ENCODE measurements around the gene SMARCAD1.
"Not testable (repeated sequence)": the region's sequence is repeated elsewhere in the genome, so short reads cannot be mapped to it uniquely, and the experiment has no call there.

Gene SMARCAD1

DNA sequence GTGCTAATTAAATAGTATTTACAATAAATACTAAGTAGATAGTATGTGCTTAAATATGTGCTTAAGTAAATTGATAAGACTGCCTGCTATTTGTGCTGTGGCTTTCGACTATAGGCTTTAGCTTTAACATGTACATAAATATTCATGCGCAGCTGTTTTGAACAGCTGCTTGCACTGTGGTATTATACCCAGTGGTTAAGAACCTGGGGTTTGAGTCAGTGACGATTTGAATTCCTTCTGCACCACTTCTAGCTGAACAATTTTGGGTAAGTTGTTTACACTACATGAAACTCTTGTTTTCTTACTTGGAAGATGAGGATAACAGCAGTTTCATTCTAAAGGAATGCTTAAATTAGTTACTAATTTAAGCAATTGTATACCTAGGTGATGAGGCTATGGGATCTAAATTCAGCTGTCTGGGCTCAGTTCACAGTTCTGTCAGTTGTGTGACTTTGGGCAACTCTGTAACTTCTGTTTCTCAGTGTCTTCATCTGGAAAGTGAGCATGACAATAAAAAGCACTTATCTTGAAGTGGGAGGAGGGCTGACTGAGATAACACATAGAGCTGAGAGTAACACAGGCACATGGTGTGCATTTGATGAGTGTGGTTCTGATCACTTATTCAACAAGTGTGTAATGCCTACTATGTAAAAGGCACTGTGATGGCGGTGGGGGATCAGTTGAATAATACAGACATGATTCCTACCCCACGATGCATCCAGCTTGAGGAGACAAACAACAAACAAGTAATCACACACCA lies 98.0 kb downstream of the SMARCAD1 start:
- no peak for DNase-seq (ENCODE audit: low read depth)
- no peak overlapping the region for H3K4me3 ChIP-seq (ENCODE audit: low read depth, low read length)
- TF ChIP-seq, protein P1, sequence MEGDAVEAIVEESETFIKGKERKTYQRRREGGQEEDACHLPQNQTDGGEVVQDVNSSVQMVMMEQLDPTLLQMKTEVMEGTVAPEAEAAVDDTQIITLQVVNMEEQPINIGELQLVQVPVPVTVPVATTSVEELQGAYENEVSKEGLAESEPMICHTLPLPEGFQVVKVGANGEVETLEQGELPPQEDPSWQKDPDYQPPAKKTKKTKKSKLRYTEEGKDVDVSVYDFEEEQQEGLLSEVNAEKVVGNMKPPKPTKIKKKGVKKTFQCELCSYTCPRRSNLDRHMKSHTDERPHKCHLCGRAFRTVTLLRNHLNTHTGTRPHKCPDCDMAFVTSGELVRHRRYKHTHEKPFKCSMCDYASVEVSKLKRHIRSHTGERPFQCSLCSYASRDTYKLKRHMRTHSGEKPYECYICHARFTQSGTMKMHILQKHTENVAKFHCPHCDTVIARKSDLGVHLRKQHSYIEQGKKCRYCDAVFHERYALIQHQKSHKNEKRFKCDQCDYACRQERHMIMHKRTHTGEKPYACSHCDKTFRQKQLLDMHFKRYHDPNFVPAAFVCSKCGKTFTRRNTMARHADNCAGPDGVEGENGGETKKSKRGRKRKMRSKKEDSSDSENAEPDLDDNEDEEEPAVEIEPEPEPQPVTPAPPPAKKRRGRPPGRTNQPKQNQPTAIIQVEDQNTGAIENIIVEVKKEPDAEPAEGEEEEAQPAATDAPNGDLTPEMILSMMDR (IDR thresholded peaks at IDR 0.05; ENCODE audit: control insufficient read depth, extremely low read depth, insufficient read depth): no peak

DNA sequence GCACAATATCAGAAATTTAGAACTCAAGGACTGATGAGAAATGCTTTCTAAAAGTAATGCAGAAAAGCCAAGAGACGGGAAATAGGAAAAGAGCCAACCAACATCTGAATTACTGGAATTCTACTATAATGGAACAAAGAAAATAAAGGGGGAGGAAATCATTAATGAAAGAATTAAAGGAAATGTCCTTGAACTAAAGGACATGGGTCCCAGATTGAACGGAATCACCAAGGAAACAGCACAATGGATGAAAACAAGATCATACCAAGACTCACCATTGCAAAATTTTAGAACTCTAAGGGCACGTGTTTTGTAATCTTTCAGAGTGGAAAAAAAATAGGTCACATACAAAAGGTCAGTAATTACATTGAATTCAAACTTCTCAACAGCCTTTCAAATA lies 99.0 kb downstream of the SMARCAD1 start:
- no peak for DNase-seq (ENCODE audit: low read depth)
- TF ChIP-seq, protein P1 (IDR thresholded peaks at IDR 0.05; ENCODE audit: control insufficient read depth, extremely low read depth, insufficient read depth): no peak
- no peak overlapping the region for H3K4me3 ChIP-seq (ENCODE audit: low read depth, low read length)

DNA sequence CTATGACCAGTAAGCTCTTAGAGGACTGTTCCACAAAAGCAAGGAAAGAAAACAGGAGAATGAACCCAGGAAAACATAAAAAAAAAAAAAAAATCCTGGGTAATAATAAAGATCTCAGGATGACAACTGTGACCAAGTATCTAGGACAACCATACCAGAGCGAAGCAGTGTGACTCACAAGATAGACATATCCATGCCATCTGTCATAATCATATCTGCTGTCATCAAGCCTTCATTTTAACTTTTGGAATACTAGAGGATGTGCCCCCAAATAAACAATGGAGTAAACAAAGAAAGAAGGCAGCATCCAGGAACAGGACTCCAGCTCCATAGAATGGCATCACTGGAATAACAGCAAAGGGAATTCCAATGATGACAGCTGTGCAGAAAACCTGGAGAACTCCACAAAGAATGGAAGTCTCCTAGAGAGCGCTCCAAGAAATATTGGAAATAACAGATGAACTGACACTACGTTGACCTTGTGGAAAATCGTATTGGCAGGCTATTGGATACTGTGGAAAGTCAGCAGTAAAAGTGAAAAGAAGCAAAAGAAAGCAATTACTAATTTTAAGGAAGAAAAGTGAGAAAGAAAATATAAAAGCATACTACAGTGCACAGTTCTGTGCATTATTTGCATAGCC lies 99.7 kb downstream of the SMARCAD1 start:
- no peak for DNase-seq (ENCODE audit: low read depth)
- H3K4me3 ChIP-seq (ENCODE audit: low read depth, low read length): no peak overlapping the region
- TF ChIP-seq, protein P1 (IDR thresholded peaks at IDR 0.05; ENCODE audit: control insufficient read depth, extremely low read depth, insufficient read depth): no peak

DNA sequence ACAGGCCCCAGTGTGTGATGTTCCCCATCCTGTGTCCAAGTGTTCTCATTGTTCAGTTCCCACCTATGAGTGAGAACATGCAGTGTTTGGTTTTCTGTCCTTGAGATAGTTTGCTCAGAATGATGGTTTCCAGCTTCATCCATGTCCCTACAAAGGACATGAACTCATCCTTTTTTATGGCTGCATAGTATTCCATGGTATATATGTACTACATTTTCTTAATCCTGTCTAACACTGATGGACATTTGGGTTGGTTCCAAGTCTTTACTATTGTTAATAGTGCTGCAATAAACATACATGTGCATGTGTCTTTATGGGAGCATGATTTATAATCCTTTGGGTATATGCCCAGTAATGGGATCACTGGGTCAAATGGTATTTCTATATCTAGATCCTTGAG lies 112.3 kb downstream of the SMARCAD1 start:
- H3K4me3 ChIP-seq (ENCODE audit: low read depth, low read length); DNase-seq (ENCODE audit: low read depth): not testable (repeated sequence)

DNA sequence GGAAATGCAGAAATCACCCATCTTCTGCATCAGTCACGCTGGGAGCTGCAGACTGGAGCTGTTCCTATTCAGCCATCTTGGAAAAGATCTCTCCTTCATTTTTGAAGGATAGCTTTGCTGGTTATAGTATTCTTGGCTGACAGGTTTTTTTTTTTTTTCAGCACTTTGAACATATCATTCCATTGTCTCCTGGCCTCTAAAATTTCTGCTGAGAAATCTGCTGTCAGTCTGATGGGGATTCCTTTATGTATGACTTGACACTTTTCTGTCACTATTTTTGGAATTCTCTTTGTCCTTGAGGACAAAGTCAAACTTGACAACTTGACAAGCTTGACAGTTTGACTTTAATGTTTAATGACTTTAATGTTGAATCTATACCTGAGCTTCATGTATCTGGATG lies 118.2 kb downstream of the SMARCAD1 start:
- TF ChIP-seq, protein P1 (IDR thresholded peaks at IDR 0.05; ENCODE audit: control insufficient read depth, extremely low read depth, insufficient read depth): no peak
- no peak overlapping the region for H3K4me3 ChIP-seq (ENCODE audit: low read depth, low read length)
- DNase-seq (ENCODE audit: low read depth): no peak

DNA sequence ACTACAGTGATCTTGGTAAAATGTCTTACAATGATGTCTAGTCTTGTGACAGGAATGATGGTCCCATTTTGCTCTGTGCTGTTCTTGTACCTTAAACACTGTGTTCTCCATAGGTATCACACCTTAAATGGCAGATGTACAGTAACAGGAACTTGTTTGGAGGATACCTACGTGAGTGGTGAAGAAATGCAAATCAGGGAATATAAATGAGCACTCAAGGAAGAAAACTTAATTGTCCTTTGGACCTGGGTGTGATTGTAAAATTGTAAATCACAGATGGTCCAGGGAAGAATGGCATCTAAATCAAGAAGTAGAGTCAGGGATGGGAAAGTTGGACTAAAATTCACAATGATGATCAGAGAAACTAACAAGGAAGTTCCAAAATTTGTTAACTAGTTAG lies 122.3 kb downstream of the SMARCAD1 start:
- no peak for DNase-seq (ENCODE audit: low read depth)
- TF ChIP-seq, protein P1 (IDR thresholded peaks at IDR 0.05; ENCODE audit: control insufficient read depth, extremely low read depth, insufficient read depth): no peak
- no peak overlapping the region for H3K4me3 ChIP-seq (ENCODE audit: low read depth, low read length)

DNA sequence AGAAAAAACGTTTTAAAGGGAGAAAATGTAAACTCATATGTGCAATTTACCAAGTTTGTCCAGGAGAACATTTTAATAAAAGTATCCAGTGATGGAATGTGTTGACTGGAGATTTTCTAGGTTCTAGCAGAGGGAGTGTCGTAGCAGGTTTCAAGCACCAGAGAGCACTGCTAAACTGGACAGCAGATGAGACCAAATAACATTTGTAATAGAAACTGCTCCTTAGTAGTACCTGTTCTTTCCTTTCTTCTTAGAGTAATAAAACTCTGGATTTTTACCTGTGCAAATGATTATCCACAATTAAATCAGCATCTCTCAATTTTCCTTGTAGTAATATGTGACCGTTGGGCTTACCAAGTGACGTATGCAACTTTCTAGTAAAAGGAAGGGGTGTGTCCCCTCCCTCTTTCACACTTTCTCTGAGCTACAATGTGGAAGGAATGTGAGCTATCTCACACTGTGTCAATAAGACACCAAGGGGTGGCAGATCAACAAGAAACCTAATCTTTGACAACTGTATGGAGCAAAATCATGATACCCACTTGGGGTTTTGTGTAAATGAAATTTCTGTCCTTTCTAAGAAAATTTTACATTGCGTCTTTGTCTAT lies 125.4 kb downstream of the SMARCAD1 start:
- DNase-seq (ENCODE audit: low read depth): no peak
- TF ChIP-seq, protein P1 (IDR thresholded peaks at IDR 0.05; ENCODE audit: control insufficient read depth, extremely low read depth, insufficient read depth): peak; percentile 41
- H3K4me3 ChIP-seq (ENCODE audit: low read depth, low read length): no peak overlapping the region
